HL-60 (cell line): Measurements from ENCODE around the gene RGS11.

Source experiments
- DNase-seq, 2 experiments: peaks; one replicate each; pipeline ENCODE4 v3.0.0-alpha.2; 2010 to 2020; ENCODE audit warnings: low read depth in 1 of 2, low spot score in 1 of 2
- H3K27ac ChIP-seq: fragments of 250-450 bp; sonication (Bioruptor Pico); replicated peaks from 2 replicates; pipeline ENCODE4 v1.5.1; 2020; ENCODE audit warnings: mild to moderate bottlenecking, moderate library complexity
- H3K27me3 ChIP-seq: fragments of 250-450 bp; sonication (Bioruptor Pico); 2 replicates; pipeline ENCODE4 v1.5.1; 2021; ENCODE audit warnings: mild to moderate bottlenecking, moderate library complexity; ENCODE audit not compliant: insufficient read depth, poor library complexity, severe bottlenecking
- H3K4me3 ChIP-seq: replicated peaks from 2 replicates; pipeline ENCODE4 v1.5.1; 2011; ENCODE audit warnings: mild to moderate bottlenecking, control low read depth, low read length; ENCODE audit not compliant: insufficient read depth
- CTCF ChIP-seq: IDR thresholded peaks from one replicate; pipeline ENCODE4 v1.5.1; 2011; ENCODE audit warnings: low read length, control low read depth, inconsistent platforms; ENCODE audit not compliant: insufficient read depth
- GABPA ChIP-seq: IDR thresholded peaks from 2 replicates; pipeline ENCODE4 v1.6.1; 2012; ENCODE audit warnings: low read depth
- POLR2AphosphoS5 ChIP-seq: IDR thresholded peaks from 2 replicates; pipeline ENCODE4 v1.6.1; 2012; ENCODE audit warnings: low read depth
- REST ChIP-seq: IDR thresholded peaks from 2 replicates; pipeline ENCODE4 v1.6.1; 2012; ENCODE audit warnings: low read depth; ENCODE audit not compliant: insufficient replicate concordance
- SPI1 ChIP-seq: IDR thresholded peaks from 2 replicates; pipeline ENCODE4 v1.6.1; 2012; ENCODE audit warnings: low read depth, mild to moderate bottlenecking, borderline replicate concordance
- long read RNA-seq: library from polyadenylated mRNA; unstranded; transcript quantifications from one replicate; pipeline ENCODE4 v2.0.0, GENCODE V29; 2020

Gene RGS11
- long read RNA-seq: 0 reads

GRCh38 chr16:275786-276232, at the start of gene RGS11:
TSS of gene RGS11 (minus strand) at chr16:275944. CDS start at chr16:275911, 33 bp downstream.
- Histone ChIP-seq H3K27ac (no peak within 1 kb of the TSS), H3K27me3 (peaks cover 28% of the 10 kb centered on the region), H3K4me3 (peak within 1 kb of the TSS; percentile 13; the same call in 1 of the 2 replicates)
- no peak for DNase-seq
- TF ChIP-seq REST (no peak), SPI1 (no peak), GABPA (no peak), POLR2AphosphoS5 (no peak), CTCF (no peak)

- TF ChIP-seq SPI1 (no peak), CTCF (no peak), POLR2AphosphoS5 (peak; percentile 64; the same call in 1 of the 2 replicates), GABPA (no peak)
- Histone ChIP-seq H3K27ac (peak overlapping the region; percentile 64), H3K27me3 (no peaks in the 10 kb centered on the region), H3K4me3 (no peak overlapping the region)
- DNase-seq: peak in 1 of 2 experiments; percentile 58
Observed at GRCh38 chr16:324451-325334, 48.9 kb upstream of the RGS11 start.

GRCh38 chr16:324201-324450, 48.4 kb upstream of the RGS11 start:
- Histone ChIP-seq H3K27ac (no peak overlapping the region; the same call in 1 of the 2 replicates), H3K4me3 (no peak overlapping the region)

More at GRCh38 chr16:324201-324450, 48.4 kb upstream of the RGS11 start:
- no peak for DNase-seq
- H3K27me3 ChIP-seq: no peaks in the 10 kb centered on the region
- no peak for TF ChIP-seq POLR2AphosphoS5
- no peak for TF ChIP-seq GABPA
- no peak for TF ChIP-seq SPI1
- TF ChIP-seq CTCF: no peak
- no peak for TF ChIP-seq REST
